DMS114 treated with DMSO at 0.1 percent for 48 hours (cell line): Measurements from ENCODE around the gene HSD3B7.
"Not testable (repeated sequence)": the region's sequence is repeated elsewhere in the genome, so short reads cannot be mapped to it uniquely, and the experiment has no call there.

ENCODE experiments used
- DNase-seq: peaks from one replicate; lab custom pipeline; 2025; ENCODE audit not compliant: unreplicated experiment; lab: John Stamatoyannopoulos, UW

The HSD3B7 gene

DNA sequence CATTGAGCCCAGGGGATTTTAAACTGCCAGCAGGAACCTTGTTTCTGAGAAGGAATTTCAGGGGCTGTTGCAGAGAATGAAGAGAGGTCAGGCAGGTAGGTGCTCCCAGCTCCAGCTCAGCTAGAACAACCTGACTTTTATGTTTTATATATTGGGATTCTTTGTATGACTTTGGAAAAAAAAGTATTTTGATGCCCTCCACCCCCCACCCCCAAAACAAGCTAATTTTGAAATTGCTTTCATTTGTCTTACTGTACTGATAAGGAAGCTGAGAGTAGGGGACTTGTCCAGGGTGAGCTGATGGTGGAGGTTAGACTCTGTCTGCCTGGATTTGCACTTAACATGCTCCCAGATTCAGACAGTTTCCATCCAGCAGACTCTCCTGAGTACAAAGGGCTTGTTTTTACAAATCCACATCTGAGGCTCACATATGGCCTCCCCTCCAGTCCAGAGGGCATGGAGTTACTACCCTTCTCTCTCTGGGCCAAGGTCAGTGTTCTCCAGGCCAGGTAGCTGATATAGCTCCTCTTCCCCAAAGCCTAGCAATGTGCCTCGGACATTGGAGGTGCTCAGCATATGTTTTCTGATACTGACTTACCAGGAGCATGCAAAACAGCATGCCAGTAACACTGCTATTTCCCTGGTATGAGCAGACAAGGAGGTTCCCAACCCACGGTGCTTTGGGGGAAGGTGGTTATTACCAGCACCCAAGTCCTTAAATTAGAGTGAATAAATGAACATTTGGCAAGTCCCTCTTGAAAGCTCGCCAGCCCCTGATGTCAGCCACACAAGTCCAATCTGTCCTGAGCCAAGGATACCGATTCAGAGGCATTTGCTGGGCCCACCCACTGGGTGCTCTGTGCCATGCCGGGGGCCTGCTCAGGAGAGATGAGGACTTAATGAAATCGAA is 14.1 kb downstream of the HSD3B7 start:
- DNase-seq = no peak

DNA sequence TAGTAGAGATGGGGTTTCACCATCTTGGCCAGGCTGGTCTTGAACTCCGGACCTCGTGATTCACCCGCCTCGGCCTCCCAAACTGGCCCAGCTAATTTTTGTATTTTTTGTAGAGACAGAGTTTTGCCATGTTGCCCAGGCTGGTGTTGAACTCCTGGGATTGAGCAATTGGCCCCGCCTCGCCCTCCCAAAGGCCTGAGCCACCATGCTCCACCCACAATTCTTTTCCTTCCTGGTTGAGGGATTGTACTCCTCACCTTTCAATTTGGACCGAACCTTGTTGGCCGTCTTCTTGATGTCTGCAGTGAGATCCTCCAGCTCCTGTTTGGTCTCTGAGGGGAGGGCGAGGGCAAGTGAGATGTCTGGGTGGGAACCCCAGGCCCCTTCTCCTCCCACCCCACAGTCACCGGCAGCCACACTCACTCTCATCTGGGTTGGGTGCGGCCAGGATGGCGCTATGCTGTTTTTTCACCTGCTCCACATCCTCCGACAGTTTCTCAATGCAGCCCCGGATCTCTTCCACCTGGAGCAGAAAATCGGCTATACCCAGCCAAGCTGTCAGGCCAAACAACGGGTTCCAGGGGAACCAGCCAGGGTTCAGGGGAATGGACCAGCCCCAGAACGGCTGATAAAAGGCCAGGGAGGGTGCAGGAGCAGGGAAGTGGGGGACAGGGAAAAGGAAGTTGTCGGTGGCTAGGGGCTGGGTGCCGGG is 15.8 kb downstream of the HSD3B7 start:
- DNase-seq = no peak

DNA sequence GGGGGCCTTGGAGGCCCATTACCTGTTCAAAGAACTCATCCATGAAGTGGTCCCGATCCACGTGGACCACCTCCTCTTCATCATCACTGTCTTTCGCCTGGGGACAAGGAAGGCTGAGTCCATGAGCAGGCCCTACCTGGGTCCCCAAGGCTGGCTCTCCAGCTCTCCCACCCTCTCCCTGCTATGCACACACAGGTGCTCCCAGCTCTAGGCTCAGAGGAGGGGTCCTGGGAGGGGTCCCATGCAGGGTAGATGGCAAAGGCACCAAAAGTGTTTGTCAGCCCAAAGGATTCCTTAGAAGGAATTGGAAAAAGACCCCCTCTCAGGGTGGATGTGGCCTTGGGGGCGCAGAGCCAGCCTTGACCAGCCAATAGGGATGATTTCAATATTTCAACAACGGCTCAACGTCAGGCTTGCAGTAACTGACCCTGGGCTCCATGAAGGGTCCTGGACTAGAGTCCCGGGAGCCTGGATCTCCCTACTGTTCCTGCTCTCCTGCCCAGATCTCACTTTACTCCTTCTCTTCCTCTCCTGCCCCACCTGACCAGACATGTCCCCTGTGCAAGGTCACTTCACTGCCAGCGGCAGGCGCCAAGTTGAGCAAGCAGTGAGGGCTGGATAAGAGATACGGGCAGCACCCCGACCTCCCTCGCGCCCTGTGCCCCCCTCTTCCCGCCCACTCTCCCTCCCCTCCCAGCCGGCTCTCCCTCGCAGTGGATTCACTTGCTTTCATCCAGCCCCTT is 16.7 kb downstream of the HSD3B7 start:
- no peak for DNase-seq

DNA sequence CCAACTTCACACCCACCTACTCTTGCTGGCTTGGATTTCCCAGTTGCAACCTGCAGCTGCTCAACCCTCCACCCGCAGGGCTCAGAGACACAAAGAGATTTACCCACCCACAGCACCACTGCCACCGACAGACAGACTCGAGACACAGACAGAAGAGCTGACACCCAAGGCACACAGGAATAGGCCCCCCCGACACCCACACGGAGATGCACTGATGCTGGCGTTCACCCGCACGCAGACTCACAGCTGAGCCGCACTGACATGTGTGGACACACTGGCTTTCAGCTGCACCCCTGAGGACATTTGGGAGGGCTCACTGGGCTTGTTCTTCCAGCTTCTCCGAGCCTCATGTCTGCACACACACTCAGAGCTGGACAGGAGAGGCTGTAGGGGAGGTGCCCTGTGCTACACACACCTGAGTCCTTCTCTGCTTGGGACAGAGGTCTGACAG is 17.3 kb downstream of the HSD3B7 start:
- DNase-seq = no peak

DNA sequence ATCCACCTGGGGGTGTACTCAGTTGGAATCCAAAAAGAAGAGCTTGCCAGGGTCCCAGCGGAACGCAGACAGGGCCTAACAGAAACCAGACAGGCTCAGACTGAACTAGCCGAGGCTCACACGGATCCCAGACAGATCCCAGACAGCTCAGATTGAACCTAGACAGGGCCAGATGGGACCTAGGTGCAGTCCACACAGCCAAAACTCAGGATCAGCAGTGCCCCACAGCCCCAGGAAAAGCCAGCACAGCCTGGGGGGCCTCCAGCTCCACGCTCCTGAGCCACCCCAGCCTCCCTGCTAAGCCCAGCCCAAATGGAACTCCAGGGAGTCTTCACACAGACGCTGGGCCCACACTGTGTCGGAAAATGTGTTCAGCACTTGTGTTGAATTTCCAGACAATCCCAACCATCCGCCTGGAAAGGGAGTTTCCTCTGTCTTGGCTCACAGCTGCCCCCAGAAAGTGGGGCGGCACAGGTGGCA is 17.9 kb downstream of the HSD3B7 start:
- no peak for DNase-seq

DNA sequence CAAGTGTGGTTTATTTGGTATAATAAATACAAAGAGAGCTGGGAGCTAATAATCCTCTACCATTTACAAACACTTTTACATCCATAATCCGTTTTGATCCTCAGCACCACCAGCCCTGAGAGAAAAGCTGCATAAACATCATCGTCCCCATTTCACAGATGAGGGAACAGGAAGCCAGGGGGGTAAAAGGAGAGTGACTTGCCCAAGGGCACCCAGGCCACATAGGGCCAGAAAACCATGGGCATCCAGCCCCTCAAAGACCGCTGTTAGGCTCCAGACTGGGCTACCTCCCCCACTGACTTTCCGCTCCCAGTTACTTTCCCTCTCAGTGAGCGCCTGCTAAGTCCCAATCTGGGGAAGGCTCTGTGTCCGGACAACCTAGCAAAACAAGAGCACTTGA is 18.7 kb downstream of the HSD3B7 start:
- DNase-seq = no peak

DNA sequence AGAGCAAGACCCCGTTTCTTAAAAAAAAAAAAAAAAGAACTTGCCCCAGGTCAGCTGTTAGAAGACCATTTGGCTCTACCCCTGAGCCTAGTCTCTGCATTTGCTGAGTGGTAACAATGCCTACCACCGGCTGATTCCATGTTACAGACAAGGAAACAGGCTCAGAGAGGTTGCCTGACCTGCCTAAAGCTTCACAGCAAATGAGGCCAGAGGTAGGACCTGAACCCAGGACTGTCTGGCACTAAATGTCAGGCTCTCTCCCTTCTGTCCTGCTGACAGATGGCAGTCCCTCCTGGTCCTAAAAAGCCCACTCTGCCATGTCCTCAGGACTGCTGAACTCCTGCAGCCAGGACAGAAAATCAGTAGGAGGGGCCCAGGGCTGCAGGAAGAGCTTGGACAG is 19.7 kb downstream of the HSD3B7 start:
- no peak for DNase-seq

DNA sequence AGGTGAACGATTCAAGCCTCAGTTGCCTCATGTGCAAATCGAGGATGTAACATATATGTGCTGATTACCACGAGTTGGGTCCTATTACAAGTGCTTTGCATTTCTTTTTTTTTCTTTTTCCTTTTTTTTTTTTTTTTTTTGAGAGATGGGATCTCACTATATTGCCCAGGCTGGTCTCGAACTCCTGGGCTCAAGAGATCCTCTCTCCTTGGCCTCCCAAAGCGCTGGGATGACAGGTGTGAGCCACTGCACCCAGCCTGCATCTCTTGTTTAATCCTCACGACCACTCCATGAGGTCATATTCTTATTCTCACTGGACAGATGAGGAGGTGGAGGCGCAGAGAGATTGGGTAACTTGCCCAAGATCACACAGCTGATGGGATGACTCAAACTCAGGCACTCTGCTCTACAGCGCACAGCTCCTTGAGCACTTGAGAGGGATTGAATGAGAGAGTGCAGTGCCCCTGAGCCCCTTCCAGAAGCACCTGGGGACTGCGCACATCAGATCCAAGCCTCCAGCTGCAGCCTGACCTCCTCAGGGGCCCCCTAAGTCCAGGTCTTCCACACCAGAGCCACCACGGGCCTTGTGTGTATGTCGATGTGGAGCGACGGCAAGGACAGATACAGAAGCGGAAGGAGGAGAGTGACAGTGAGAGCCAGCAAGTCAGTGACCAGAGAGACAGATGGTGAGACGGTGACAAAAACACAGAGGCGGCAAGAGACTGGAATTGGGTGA is 20.5 kb downstream of the HSD3B7 start:
- DNase-seq = no peak

DNA sequence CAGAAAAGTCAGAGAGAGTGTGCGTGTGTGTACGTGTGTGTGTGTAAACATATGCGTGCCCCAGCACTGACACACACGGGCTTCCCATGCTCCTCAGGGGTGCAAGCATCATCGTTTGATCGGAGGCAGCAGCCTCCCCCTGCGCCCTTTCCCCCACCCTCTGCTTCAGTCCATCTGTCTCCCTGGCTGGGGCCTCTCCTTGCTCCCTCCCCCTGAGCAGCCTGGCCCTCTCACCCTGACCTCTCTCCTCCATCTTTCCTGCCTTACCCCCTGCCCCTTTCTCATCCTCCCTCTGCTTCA is 21.0 kb downstream of the HSD3B7 start:
- DNase-seq = no peak

DNA sequence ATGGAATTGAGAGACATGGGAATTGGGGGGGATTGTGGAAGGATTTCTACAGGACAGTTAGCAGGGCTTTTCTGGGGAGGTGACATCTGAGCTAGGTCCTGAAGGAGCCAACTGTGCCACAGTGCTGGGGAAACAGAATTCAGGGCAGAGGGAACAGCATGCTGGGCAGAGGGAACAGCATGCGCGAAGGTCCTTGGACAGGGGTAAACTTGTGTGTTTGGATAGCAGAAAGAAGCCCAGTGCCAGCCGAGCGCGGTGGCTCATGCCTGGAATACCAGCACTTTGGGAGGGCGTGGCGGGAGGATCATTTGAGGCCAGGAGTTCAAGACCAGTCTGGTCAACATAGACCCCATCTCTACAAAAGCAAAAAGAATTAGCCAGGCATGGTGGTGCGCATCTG is 21.6 kb downstream of the HSD3B7 start:
- no peak for DNase-seq

DNA sequence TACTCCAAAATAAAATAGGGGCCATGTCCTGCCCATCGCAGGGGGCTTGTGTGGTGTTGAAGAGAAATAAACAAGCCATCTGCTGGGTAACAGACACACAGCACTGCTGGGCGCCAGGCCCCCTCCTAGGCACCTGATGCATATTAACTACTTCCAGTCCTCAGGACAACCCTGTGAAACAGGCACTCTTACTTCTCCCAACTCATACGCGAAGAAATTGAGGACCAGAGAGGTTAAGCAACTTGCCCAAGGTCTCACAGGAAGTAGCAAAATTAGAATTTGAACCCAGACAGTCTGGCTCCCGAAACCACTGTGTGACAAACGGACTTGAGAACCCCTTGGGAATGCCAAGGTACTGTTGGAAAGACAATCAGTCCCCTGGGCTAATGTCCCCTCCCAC is 22.7 kb downstream of the HSD3B7 start:
- no peak for DNase-seq

DNA sequence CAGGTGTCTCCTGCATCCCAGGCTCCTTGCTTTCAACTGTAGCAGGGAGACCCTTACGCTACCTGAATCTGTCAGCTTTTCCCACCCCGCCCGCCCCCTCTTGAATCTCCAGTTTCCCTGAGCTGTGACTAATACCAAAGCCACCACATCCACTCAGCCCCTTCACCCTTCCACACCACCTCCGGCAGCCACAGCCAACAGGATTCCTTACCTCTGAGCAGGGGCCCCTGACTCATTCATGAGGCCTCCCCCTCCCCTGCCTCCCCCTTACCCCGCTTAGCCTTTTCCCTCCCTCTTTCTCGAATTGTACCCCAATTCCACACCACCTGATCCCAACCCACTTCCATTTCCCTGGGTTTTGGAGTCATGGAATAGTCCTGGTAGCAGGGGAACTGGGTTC is 23.1 kb downstream of the HSD3B7 start:
- DNase-seq = no peak

DNA sequence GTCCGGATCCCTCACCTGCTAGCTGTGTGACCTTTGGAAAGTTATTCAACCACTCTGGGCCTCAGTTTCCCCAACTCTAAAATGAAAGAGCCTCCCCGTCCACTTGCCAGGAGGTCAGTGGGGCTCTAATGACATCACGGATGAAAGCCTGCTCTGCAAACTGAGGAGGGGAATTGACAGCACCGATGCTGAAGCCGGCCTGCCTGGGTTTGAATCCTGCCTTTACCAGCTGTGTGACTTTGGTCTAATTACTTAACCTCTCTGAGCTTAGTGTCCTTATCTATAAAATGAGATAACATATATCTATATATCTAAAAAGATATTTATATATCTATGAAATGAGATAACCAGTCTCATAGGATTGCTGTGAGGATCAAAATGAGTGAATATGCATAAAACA is 23.5 kb downstream of the HSD3B7 start:
- no peak for DNase-seq

DNA sequence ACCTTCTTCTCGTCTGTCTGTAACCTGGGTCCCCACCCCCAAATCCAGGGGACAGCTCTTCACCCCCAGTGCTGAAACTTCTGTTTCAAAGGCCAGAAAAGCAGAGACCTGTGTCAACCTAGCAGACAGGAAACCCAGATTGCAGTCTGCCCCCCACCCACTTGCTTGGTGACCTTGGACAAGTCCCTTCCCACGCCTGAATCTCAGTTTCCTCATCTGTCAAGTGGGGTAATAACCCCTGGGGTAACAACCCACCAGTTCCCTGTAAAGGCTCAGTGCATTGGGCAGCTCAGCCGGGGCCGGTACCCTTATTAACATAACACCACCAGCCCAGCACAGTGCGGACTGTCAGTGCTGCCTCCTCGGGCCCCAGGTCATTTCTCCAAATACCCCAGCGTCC is 24.1 kb downstream of the HSD3B7 start:
- no peak for DNase-seq

DNA sequence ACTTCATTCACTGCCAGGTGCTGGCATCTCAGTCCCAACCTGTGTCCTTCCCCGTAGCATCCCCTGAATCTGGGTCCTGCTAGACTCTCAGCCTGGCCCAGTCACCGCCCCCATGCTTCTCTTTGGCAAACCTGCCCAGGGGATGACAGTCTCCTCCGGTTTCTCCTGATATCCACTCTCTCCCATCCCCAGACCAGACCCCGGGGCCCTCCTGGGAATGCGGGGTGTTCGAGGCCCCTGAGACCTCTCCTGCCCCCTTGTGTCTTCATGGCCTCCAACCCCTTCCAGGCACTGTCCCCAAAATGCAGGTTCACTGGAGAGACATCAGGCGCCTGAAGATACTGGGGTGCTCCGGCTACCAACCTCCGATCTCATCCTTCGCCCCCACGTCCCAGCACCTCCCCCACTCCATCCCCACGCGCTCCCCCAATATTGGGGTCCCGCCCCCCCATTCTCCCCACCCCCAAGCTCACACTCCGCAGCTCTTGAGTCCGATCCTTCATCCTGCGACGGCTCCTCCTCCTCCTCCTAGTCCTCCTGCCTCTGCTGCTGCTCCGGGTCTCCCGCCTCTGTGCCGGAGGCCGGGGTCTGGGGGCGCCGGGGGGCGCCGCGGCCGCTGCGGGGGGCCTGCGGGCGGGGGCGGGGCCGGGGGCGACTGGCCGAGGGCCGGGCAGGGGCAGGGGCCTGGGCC is 25.0 kb downstream of the HSD3B7 start:
- DNase-seq = no peak

DNA sequence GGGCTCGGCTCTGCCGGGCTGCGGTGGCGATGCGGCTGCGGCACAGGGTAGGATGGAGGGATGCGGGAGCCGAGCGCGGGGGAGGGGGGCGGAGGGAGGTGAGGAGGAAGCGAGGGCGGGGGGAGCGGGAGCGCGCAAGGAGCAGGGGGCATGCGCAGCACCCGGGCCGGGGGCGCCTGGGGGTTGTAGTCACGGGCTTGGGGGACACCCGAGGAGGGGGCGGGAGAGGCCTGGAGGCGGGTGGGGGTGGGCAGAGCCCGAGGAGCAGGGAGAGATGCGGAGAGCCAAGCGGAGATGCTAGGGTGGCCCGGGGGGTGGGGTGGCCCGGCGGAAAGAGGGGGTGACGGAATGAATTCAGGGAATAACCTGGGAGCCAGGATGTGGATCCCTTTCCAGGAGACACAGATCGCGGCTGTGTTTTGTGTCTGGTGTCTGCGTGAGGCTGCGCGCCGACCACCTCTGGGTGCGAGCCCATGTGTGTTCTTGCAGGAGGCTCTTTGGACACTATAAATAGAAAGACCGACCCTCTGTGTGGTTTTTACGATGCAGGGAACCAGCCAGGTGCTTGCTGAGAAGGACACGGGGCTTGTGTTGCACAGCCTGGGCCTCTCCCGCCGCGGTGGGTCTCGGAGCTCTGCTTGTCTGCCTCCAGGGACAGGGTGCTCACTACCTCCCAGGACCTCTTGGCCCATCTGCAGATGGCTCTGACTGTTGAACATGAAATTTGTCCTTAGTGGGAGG is 25.7 kb downstream of the HSD3B7 start, which contains the start of gene STX1B:
Gene STX1B (minus strand): TSS at position 54 of the 741 bp plus-strand sequence. CDS start 242 bp downstream, outside the sequence.
- DNase-seq = no peak

DNA sequence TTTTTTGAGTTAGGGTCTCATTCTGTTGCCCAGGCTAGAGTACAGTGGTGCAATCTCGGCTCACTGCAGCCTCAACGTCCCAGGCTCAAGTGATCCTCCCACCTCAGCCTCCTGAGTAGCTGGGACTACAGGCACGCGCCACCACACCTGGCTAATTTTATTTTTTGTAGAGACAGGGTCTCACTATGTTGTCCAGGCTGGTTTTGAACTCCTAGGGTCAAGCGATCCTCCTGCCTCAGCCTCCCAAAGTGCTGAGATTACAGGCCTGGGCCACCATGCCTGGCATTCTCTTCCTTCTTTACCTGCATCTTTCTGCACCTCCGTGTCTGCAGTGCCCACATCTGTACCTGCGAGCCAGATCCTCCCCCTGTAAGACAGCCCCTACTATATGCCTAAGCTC is 26.8 kb downstream of the HSD3B7 start:
- not testable (repeated sequence) for DNase-seq

DNA sequence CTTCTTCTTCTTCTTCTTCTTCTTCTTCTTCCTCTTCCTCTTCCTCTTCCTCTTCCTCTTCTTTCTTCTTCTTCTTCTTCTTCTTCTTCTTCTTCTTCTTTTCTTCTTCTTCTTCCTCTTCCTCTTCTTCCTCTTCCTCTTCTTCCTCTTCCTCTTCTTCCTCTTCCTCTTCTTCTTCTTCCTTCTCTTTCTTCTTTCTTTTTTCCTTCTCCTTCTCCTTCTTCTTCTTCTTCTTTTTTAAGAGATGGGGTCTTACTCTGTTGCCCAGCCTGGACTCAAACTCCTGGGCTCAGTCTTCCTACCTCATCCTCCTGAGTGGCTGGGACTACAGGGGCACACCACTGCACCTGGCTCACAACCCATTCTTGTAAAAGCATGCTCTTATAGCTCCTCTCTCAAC is 28.3 kb downstream of the HSD3B7 start:
- not testable (repeated sequence) for DNase-seq

DNA sequence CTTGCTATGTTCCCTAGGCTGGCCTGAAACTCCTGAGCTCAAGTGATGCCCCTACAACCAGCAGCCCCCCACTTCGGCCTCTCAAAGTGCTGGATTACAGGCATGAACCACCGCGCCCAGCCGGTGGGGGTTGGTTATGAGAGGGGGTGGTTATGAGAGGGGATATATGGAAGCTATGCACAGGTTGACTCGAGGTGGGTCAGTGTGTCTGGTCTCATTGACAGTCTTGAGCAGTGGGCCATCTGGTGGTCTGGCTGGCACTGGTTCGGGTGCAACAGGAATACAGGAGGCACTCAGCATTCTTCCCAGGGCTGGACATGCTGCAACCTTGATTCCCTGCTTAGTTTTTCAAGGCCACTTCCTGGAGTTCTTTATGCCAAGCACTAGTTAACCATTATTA is 31.0 kb downstream of the HSD3B7 start:
- no peak for DNase-seq

DNA sequence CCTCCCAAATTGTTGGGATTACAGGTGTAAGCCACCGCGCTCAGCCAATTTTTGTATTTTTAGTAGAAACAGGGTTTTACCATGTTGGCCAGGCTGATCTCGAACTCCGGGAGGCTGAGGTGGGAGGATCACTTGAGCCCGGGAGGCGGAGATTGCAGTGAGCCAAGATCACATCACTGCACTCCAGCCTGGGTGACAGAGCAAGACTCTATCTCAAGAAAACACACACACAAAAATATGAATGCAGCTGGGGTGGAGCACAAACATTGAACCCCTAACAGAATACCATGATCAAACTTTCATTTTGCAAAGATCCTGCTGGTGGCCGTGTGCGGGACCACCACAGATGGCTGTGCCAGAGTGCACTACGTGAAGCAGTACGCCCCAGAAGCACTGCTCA is 32.7 kb downstream of the HSD3B7 start:
- not testable (repeated sequence) for DNase-seq
